ENCODE data around the gene DYNLT4. TPM values are rescaled to one million over a fixed set of nuclear protein-coding genes. Genes with fewer than 3 reads are reported as not detected.

The DYNLT4 gene
- total and polyA plus RNA-seq, 12 donors = 0.94 to 10.3 (median 2.8) TPM; not detected in 2

DNA sequence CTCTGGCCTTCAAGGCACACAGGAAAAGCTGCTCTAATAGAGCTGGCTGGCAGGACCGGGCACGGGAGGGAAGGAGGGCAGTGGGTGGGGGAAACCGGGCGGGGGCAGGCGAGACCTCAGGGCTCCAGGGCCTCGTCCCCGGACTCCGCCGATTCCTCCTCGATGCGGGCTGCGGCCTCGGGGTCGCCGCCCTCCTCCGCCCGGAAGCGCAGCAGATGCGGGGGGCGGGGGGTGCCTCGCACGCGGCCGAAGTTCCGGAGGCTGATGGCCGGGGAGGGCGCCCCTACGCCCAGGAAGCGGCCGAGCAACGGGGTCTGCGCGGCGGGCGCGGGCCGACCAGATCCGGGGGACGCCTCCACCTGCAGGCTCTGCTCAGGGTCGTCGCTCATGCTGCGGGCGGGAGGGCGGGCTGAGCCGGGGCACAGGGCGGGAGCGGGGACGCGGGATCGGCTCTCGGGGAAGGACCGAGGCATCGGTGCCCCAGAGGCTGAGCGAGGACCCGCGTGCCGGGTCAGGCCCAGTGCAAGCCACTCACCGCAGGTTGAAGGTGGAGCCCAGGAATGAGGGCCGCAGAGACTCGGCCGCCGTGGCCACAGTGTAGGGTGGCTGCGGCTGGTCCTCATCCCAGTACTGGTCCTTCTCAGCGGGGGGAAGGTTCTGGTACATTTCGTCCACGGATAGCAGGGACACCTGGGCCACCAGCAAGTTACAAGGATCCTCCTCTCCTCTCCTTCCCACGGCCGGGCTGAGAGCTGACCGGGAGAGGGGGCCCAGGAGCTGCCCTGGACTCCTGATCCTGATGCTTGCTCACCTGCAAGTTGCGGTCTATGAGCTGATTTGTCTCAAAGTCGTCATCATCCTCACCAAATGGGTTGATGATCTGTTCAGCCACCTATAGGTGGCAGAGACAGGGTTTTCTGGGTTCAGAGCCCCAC is 22.8 kb downstream of the DYNLT4 start:
- Histone ChIP-seq H3K4me3 (peak overlapping the region in 2 of 4 donors; percentile 24 to 55), H3K27me3 (no peaks in the 10 kb centered on the region), H3K4me1 (replicated peaks in 1 of 2) (peaks cover 11 to 25% of the 10 kb centered on the region in 2 donors), H3K9me3 (replicated peaks in 1 of 3) (no peaks in the 10 kb centered on the region), H3K27ac (peak overlapping the region in 1 of 5 donors; percentile 1), H3K36me3 (replicated peaks in 1 of 2) (peaks cover 0 to 20% of the 10 kb centered on the region in 2 donors)
- peak in 2 of 7 donors; percentile 33 to 62 for DNase-seq
- 10 to 80% (median 18%) methylated on average over 3 to 71 of the region's 71 CpGs for WGBS, 4 donors
- no peak for TF ChIP-seq POLR2A (IDR thresholded peaks at IDR 0.05)
- TF ChIP-seq, protein P1, sequence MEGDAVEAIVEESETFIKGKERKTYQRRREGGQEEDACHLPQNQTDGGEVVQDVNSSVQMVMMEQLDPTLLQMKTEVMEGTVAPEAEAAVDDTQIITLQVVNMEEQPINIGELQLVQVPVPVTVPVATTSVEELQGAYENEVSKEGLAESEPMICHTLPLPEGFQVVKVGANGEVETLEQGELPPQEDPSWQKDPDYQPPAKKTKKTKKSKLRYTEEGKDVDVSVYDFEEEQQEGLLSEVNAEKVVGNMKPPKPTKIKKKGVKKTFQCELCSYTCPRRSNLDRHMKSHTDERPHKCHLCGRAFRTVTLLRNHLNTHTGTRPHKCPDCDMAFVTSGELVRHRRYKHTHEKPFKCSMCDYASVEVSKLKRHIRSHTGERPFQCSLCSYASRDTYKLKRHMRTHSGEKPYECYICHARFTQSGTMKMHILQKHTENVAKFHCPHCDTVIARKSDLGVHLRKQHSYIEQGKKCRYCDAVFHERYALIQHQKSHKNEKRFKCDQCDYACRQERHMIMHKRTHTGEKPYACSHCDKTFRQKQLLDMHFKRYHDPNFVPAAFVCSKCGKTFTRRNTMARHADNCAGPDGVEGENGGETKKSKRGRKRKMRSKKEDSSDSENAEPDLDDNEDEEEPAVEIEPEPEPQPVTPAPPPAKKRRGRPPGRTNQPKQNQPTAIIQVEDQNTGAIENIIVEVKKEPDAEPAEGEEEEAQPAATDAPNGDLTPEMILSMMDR (IDR thresholded peaks at IDR 0.05) = no peak
- intact Hi-C loops (cut with DNase I) = loop anchor here in 1 of 2 donors (10.0 kb wide), 1 partner anchor 50 kb away; the partner anchor contains the start of genes KIF2C and RNU5D-1

DNA sequence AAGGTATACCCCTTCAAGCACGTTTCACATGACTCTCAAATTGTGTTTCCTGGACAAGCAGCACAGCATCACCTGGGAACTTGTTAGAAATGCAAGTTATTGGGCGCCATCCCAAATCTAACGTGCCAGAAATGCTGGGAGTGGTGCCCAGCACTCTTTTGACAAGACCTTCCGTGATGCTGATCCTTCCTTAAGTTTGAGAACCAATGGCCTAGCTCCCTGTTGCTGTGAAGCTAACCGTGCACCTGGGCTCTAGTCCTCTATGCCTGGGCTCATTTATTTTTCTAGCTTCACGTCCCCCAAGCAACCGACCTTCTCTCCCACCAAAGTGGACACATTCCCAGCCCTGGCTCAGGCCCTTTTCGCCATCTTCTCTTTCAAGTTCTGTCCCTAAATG is 23.5 kb downstream of the DYNLT4 start:
- H3K36me3 ChIP-seq (replicated peaks in 1 of 2) = peaks cover 0 to 27% of the 10 kb centered on the region in 2 donors
- H3K4me1 ChIP-seq (replicated peaks in 1 of 2) = peaks cover 11 to 28% of the 10 kb centered on the region in 2 donors
- H3K27ac ChIP-seq = peak overlapping the region in 1 of 5 donors; percentile 1
- no peaks in the 10 kb centered on the region for H3K27me3 ChIP-seq
- 45 to 53% (median 48%) methylated on average over 8 of the region's 8 CpGs for WGBS, 4 donors
- peak overlapping the region in 2 of 4 donors; percentile 24 to 55 for H3K4me3 ChIP-seq
- no peaks in the 10 kb centered on the region for H3K9me3 ChIP-seq (replicated peaks in 1 of 3)
- peak in 1 of 7 donors; percentile 56 for DNase-seq
- intact Hi-C loops (cut with DNase I) = loop anchor here in 1 of 2 donors (10.0 kb wide), 1 partner anchor 49 kb away; the partner anchor contains the start of genes KIF2C and RNU5D-1
- TF ChIP-seq, protein P1 (IDR thresholded peaks at IDR 0.05) = no peak
- TF ChIP-seq POLR2A (IDR thresholded peaks at IDR 0.05) = no peak

DNA sequence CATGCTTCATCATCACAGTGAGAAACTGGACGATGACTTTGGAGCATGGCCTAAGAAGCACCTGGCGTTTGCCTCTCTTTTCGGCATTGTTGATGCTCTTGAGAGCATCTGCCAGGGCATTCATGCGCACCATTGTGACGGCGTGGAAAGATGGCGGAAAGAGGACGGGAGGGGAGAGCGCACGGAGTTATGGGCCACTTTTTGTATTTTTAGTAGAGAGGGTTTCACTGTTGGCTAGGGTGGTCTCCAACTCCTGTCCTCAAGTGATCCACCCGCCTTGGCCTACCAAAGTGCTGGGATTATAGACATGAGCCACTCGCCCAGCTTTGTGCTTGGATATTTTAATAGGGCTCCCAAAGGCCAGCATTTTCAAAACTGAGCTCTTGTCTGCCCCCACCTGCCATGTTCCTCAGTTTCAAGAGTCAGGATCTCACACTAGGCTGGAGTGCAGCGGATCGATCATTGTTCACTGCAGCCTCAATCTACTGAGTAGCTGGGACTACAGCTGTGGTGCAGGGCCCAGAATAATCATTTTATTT is 26.5 kb downstream of the DYNLT4 start:
- no peak overlapping the region for H3K4me3 ChIP-seq
- DNase-seq = no peak
- peaks cover 0 to 48% of the 10 kb centered on the region in 2 donors for H3K36me3 ChIP-seq (replicated peaks in 1 of 2)
- no peak overlapping the region for H3K27ac ChIP-seq
- 93 to 97% (median 94%) methylated on average over 14 of the region's 14 CpGs for WGBS, 4 donors
- no peaks in the 10 kb centered on the region for H3K9me3 ChIP-seq (replicated peaks in 1 of 3)
- intact Hi-C loops (cut with DNase I) = loop anchor here in 1 of 2 donors (10.0 kb wide), 1 partner anchor 46 kb away; the partner anchor contains the start of genes KIF2C and RNU5D-1
- TF ChIP-seq, protein P1 (IDR thresholded peaks at IDR 0.05) = no peak
- TF ChIP-seq POLR2A (IDR thresholded peaks at IDR 0.05) = no peak
- H3K27me3 ChIP-seq = no peaks in the 10 kb centered on the region
- H3K4me1 ChIP-seq (replicated peaks in 1 of 2) = peaks cover 28 to 41% of the 10 kb centered on the region in 2 donors

All from adrenal gland (tissue), 12 donors.